ENCODE results near the gene CRYBA2.

GRCh38 chr2:218983934-218984238 is 9.3 kb downstream of the CRYBA2 start:
- TF ChIP-seq CTCF (IDR thresholded peaks at IDR 0.05; ENCODE audit: poor library complexity) (no peak), EZH2 (IDR thresholded peaks at IDR 0.05; ENCODE audit: borderline replicate concordance) (no peak), EZH2phosphoT487 (IDR thresholded peaks at IDR 0.05; ENCODE audit: low read depth, severe bottlenecking, unreplicated experiment) (no peak)

Measured in hepatocyte (in vitro differentiated cells).